ENCODE measurements around the gene FKRP.

Gene FKRP

DNA sequence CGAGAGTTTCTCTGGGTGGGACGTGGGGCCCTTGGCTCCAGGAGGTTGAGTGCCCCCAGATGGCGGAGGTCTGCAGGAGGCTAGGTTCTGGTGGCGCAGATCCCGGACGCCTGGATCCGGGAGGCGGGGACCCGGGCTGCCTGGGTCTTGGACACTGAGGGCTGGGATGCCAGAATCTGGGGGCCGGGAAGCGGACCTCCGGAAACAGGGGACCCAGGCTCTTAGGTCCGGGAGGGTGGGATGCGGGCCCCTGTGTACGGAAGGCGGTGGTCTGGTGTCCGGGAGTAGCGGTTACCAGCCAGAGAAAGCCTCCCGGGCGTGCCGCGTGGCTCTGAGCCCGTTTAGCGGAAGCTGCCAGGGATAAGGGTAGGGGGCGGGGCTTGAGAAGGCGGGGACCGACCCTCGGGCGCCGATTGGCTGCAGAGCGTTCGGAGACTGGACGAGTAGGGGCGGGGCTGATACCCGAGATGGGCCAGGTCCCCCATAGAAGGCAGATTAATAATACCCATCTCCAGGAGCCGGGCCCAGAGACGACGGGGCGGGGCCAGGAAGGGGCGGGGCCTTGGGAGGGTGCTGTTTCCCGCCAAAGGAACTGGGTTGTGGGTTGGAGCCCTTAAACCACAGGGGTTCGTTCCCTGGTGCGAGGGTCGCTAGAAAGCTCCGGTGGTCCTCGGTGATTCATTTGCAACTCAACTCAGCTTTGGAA lies 42.6 kb downstream of the FKRP start, which contains the start of gene SLC1A5:
SLC1A5 (minus strand) TSS at position 333 of the 706 bp plus-strand sequence. CDS start 629 bp downstream, outside the sequence.
- no peak for TF ChIP-seq CEBPB (IDR thresholded peaks at IDR 0.05)
- TF ChIP-seq EP300 (IDR thresholded peaks at IDR 0.05; ENCODE audit: borderline replicate concordance), result 0 out of 2 replicates have a peak, but pooled peaks have one; percentile 25
- TF ChIP-seq ZBTB7A (IDR thresholded peaks at IDR 0.05; ENCODE audit: low read depth), result no peak
- TF ChIP-seq RAD21 (IDR thresholded peaks at IDR 0.05; ENCODE audit: low read depth), result no peak
- peak; percentile 66; the same call in 1 of the 2 replicates for TF ChIP-seq YY1 (IDR thresholded peaks at IDR 0.05; ENCODE audit: low read depth)
- TF ChIP-seq, protein P1, sequence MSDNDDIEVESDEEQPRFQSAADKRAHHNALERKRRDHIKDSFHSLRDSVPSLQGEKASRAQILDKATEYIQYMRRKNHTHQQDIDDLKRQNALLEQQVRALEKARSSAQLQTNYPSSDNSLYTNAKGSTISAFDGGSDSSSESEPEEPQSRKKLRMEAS (IDR thresholded peaks at IDR 0.05), result peak; percentile 97
- TF ChIP-seq TCF12 (IDR thresholded peaks at IDR 0.05; ENCODE audit: low read depth), result peak; percentile 70; the same call in 1 of the 2 replicates
- TF ChIP-seq, protein P2, sequence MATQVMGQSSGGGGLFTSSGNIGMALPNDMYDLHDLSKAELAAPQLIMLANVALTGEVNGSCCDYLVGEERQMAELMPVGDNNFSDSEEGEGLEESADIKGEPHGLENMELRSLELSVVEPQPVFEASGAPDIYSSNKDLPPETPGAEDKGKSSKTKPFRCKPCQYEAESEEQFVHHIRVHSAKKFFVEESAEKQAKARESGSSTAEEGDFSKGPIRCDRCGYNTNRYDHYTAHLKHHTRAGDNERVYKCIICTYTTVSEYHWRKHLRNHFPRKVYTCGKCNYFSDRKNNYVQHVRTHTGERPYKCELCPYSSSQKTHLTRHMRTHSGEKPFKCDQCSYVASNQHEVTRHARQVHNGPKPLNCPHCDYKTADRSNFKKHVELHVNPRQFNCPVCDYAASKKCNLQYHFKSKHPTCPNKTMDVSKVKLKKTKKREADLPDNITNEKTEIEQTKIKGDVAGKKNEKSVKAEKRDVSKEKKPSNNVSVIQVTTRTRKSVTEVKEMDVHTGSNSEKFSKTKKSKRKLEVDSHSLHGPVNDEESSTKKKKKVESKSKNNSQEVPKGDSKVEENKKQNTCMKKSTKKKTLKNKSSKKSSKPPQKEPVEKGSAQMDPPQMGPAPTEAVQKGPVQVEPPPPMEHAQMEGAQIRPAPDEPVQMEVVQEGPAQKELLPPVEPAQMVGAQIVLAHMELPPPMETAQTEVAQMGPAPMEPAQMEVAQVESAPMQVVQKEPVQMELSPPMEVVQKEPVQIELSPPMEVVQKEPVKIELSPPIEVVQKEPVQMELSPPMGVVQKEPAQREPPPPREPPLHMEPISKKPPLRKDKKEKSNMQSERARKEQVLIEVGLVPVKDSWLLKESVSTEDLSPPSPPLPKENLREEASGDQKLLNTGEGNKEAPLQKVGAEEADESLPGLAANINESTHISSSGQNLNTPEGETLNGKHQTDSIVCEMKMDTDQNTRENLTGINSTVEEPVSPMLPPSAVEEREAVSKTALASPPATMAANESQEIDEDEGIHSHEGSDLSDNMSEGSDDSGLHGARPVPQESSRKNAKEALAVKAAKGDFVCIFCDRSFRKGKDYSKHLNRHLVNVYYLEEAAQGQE (IDR thresholded peaks at IDR 0.05; ENCODE audit: low read depth), result no peak
- TF ChIP-seq NFIC (IDR thresholded peaks at IDR 0.05), result peak; percentile 49
- TF ChIP-seq TAF1 (IDR thresholded peaks at IDR 0.05; ENCODE audit: low read depth), result peak; percentile 99
- 0 out of 2 replicates have a peak, but pooled peaks have one; percentile 25 for TF ChIP-seq TEAD4 (IDR thresholded peaks at IDR 0.05)
- no peak for TF ChIP-seq EGR1 (IDR thresholded peaks at IDR 0.05)
- no peak for TF ChIP-seq FOXM1 (IDR thresholded peaks at IDR 0.05; ENCODE audit: borderline replicate concordance, low read depth)
- TF ChIP-seq, protein P3, sequence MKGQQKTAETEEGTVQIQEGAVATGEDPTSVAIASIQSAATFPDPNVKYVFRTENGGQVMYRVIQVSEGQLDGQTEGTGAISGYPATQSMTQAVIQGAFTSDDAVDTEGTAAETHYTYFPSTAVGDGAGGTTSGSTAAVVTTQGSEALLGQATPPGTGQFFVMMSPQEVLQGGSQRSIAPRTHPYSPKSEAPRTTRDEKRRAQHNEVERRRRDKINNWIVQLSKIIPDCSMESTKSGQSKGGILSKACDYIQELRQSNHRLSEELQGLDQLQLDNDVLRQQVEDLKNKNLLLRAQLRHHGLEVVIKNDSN (IDR thresholded peaks at IDR 0.05), result 0 out of 2 replicates have a peak, but pooled peaks have one; percentile 9
- TF ChIP-seq CREB1 (IDR thresholded peaks at IDR 0.05; ENCODE audit: low read depth), result no peak

DNA sequence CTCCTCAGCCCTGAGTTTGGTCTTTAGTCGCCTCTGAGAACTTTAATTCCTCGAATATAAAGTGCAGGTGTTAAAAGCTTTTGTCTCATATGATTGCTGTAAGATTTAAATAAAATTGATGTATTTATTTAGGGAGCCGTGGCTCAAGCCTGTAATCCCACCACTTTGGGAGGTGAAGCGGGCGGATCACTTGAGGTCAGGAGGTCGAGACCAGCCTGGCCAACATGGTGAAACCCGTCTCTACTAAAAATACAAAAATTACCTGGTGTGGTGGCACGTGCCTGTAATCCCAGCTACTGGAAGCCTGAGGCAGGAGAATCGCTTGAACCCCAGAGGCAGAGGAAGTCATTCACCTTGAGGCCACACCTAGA lies 43.1 kb downstream of the FKRP start:
- no peak for TF ChIP-seq EGR1 (IDR thresholded peaks at IDR 0.05)
- TF ChIP-seq FOXM1 (IDR thresholded peaks at IDR 0.05; ENCODE audit: borderline replicate concordance, low read depth), result no peak
- no peak for TF ChIP-seq NFIC (IDR thresholded peaks at IDR 0.05)
- no peak for TF ChIP-seq TCF12 (IDR thresholded peaks at IDR 0.05; ENCODE audit: low read depth)
- TF ChIP-seq, protein P3 (IDR thresholded peaks at IDR 0.05), result no peak
- TF ChIP-seq TAF1 (IDR thresholded peaks at IDR 0.05; ENCODE audit: low read depth), result no peak
- no peak for TF ChIP-seq ZBTB7A (IDR thresholded peaks at IDR 0.05; ENCODE audit: low read depth)
- TF ChIP-seq EP300 (IDR thresholded peaks at IDR 0.05; ENCODE audit: borderline replicate concordance), result no peak
- TF ChIP-seq, protein P2 (IDR thresholded peaks at IDR 0.05; ENCODE audit: low read depth), result no peak
- TF ChIP-seq, protein P1 (IDR thresholded peaks at IDR 0.05), result no peak
- no peak for TF ChIP-seq TEAD4 (IDR thresholded peaks at IDR 0.05)
- TF ChIP-seq CREB1 (IDR thresholded peaks at IDR 0.05; ENCODE audit: low read depth), result no peak
- no peak for TF ChIP-seq RAD21 (IDR thresholded peaks at IDR 0.05; ENCODE audit: low read depth)
- no peak for TF ChIP-seq CEBPB (IDR thresholded peaks at IDR 0.05)
- TF ChIP-seq YY1 (IDR thresholded peaks at IDR 0.05; ENCODE audit: low read depth), result no peak

DNA sequence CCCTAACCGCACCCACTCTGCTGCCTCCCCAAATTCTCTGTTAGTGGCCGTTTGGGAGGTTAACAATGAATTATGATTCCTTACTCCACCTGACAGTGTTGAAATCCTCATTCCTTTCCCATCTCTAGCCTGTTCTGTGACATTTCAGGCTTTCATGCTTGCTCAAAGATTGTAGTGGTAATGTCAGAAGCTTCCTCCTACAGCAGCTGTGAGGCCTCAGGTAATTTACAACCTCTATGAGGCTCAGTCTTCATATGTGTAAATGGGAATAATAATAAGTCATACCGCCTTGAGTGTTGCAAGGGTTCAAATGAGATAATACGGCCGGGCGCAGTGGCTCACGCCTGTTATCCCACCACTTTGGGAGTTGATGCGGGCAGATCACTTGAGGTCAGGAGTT lies 43.5 kb downstream of the FKRP start:
- TF ChIP-seq TCF12 (IDR thresholded peaks at IDR 0.05; ENCODE audit: low read depth) (no peak), YY1 (IDR thresholded peaks at IDR 0.05; ENCODE audit: low read depth) (no peak), NFIC (IDR thresholded peaks at IDR 0.05) (no peak), ZBTB7A (IDR thresholded peaks at IDR 0.05; ENCODE audit: low read depth) (no peak), TAF1 (IDR thresholded peaks at IDR 0.05; ENCODE audit: low read depth) (no peak)
- TF ChIP-seq, protein P1 (IDR thresholded peaks at IDR 0.05), result no peak
- TF ChIP-seq, protein P2 (IDR thresholded peaks at IDR 0.05; ENCODE audit: low read depth), result no peak
